PC-3 (cell line): Measurements from ENCODE around the gene BICDL2. TPM values are rescaled to one million over a fixed set of nuclear protein-coding genes. Genes with fewer than 3 reads are reported as not detected.

Source experiments
- ATAC-seq: fragments of 200-7000 bp; cut with Tn5 transposase; 2 replicates; pipeline ENCODE4 v1.9.1; 2020; ENCODE audit warnings: mild to moderate bottlenecking, moderate library complexity
- BruUV-seq: library from RNA; stranded (reverse); fragments of 400-500 nt; replicated peaks from 2 replicates; lab custom pipeline; 2021; lab: Mats Ljungman, UMichigan
- CTCF ChIA-PET: fragments of 300-600 bp; sonication (Branson Sonifier 250); formaldehyde crosslinking; loops from one replicate; lab custom pipeline; 2022; ENCODE audit warnings: antibody characterized with exemption; lab: Charles Lee
- POLR2A ChIA-PET: fragments of 300-600 bp; sonication (Branson Sonifier 250); formaldehyde crosslinking; loops from one replicate; lab custom pipeline; 2022; ENCODE audit warnings: antibody characterized with exemption; ENCODE audit not compliant: unreplicated experiment; lab: Charles Lee
- DNase-seq: peaks from one replicate; pipeline ENCODE4 v3.0.0-alpha.2; 2015
- H2AFZ ChIP-seq: fragments of 300-600 bp; sonication (generic); 2 replicates; pipeline ENCODE4 v1.6.0; 2016; ENCODE audit warnings: antibody characterized with exemption, low read length
- H3F3A ChIP-seq: fragments of 300-600 bp; sonication (generic); one replicate; pipeline ENCODE4 v1.6.0; 2017; ENCODE audit warnings: antibody characterized with exemption, low read length, control low read depth, mild to moderate bottlenecking; ENCODE audit not compliant: unreplicated experiment
- H3K27ac ChIP-seq: fragments of 300-600 bp; sonication (generic); 2 replicates; pipeline ENCODE4 v1.5.1; 2016; ENCODE audit warnings: mild to moderate bottlenecking, low read length
- H3K27me3 ChIP-seq: fragments of 300-600 bp; sonication (generic); 2 replicates; pipeline ENCODE4 v1.6.1; 2016; ENCODE audit warnings: low read length, mixed read lengths
- H3K36me3 ChIP-seq: fragments of 300-600 bp; sonication (generic); 2 replicates; pipeline ENCODE4 v1.6.1; 2016; ENCODE audit warnings: low read depth, mixed run types, low read length, mixed read lengths
- H3K4me1 ChIP-seq: fragments of 300-600 bp; sonication (generic); 2 replicates; pipeline ENCODE4 v1.5.1; 2016; ENCODE audit warnings: low read length; ENCODE audit not compliant: insufficient read depth
- H3K4me2 ChIP-seq: fragments of 300-600 bp; sonication (generic); 2 replicates; pipeline ENCODE4 v1.6.0; 2016; ENCODE audit warnings: low read length
- H3K4me3 ChIP-seq: fragments of 300-600 bp; sonication (generic); 2 replicates; pipeline ENCODE4 v1.5.1; 2016; ENCODE audit warnings: mild to moderate bottlenecking, low read length, mixed read lengths
- H3K79me2 ChIP-seq: fragments of 300-600 bp; sonication (generic); 2 replicates; pipeline ENCODE4 v1.6.1; 2017; ENCODE audit warnings: low read length, mixed read lengths
- H3K9ac ChIP-seq: fragments of 300-600 bp; sonication (generic); 2 replicates; pipeline ENCODE4 v1.6.0; 2016; ENCODE audit warnings: mild to moderate bottlenecking, low read length
- H3K9me2 ChIP-seq: fragments of 300-600 bp; sonication (generic); replicated peaks from 2 replicates; pipeline ENCODE4 v1.6.1; 2016; ENCODE audit warnings: mixed run types, low read length, mixed read lengths
- H3K9me3 ChIP-seq: fragments of 300-600 bp; sonication (generic); 2 replicates; pipeline ENCODE4 v1.6.1; 2016; ENCODE audit warnings: low read length, mixed read lengths
- H4K20me1 ChIP-seq: fragments of 300-600 bp; sonication (generic); 2 replicates; pipeline ENCODE4 v1.6.1; 2016; ENCODE audit warnings: low read length, mixed read lengths
- CTCF ChIP-seq: fragments of 300-600 bp; sonication (generic); conservative IDR thresholded peaks from 2 replicates; pipeline ENCODE4 v1.5.1; 2017; ENCODE audit warnings: antibody characterized with exemption, low read depth, mild to moderate bottlenecking, low read length
- EZH2 ChIP-seq: fragments of 300-600 bp; sonication (generic); IDR thresholded peaks from one replicate; pipeline ENCODE4 v1.6.1; 2017; ENCODE audit warnings: antibody characterized with exemption, mild to moderate bottlenecking, low read length; ENCODE audit not compliant: unreplicated experiment
- EZH2phosphoT487 ChIP-seq: fragments of 300-600 bp; sonication (generic); IDR thresholded peaks from 2 replicates; pipeline ENCODE4 v1.6.1; 2018; ENCODE audit warnings: mild to moderate bottlenecking, antibody characterized with exemption, low read length, borderline replicate concordance
- intact Hi-C: fragments of 100-400 bp; cut with micrococcal nuclease; formaldehyde crosslinking; loops from 2 replicates; pipeline ENCODE4 v1.9.0; 2023
- total RNA-seq: library from RNA; depleted of rRNA; stranded (reverse); fragments of >200 nt; gene quantifications from 2 replicates; pipeline ENCODE4 v1.2.3, GENCODE V29; 2014

The BICDL2 gene
- total RNA-seq, 1 experiment from 2014 or later = 16.3 TPM

DNA sequence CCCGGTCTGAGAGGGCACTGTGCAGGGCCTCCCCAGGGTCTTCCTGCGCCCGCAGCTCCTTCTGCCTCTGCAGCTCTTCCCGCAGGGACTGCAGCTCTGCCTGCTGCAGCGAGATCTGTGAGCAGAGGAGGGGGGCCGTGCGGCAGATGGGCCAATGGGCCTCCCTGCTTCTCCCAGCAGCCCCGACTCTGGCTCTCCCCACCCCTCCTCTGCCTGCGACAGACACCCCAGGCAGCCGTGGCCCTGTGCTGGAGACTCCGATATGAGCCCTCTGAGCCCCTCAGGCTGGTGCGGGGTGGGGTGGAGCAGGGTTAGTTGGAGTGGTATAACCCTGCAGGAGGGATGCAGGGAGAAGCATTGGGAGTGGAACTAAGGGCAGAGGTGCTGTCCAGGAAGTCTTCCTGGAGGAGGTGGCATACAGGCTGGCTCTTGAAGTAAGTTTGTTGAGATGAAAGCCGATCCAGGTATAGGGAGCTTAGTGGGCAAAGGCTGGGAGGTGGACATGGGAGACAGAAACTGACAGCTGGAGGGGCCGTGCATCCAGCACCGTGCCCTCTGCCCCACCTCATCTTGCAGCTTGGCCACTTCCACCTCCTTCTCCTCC, 7.9 kb downstream of the BICDL2 start:
- Histone ChIP-seq H3K9me2 (no peaks in the 10 kb centered on the region), H3K79me2 (no peaks in the 10 kb centered on the region), H3K27me3 (no peaks in the 10 kb centered on the region), H4K20me1 (no peaks in the 10 kb centered on the region), H3K36me3 (no peaks in the 10 kb centered on the region), H3K4me1 (peaks cover 21% of the 10 kb centered on the region), H3K9me3 (no peaks in the 10 kb centered on the region), H3K27ac (no peak overlapping the region), H3K9ac (no peak overlapping the region), H2AFZ (no peak overlapping the region), H3K4me3 (no peak overlapping the region), H3F3A (no peaks in the 10 kb centered on the region), H3K4me2 (peak overlapping the region; percentile 19; the same call in 1 of the 2 replicates)
- ChIA-PET CTCF (interaction anchor here (0.6 to 1.2 kb wide), 6 partner anchors 23 to 1898 kb away, joined by 3 to 14 read pairs (median 6); no protein-coding TSS in a partner anchor), POLR2A (interaction anchor here (1.2 kb wide), 1 partner anchor 9 kb away, joined by 11 read pairs; the partner anchor contains the start of gene TNFRSF12A)
- DNase-seq = no peak
- TF ChIP-seq EZH2phosphoT487 (no peak), EZH2 (no peak), CTCF (no peak)
- intact Hi-C loops = loop anchor here (2.0 kb wide), 1 partner anchor 24 kb away; no protein-coding TSS in a partner anchor
- ATAC-seq = no peak
- no TSS peak for BruUV-seq

DNA sequence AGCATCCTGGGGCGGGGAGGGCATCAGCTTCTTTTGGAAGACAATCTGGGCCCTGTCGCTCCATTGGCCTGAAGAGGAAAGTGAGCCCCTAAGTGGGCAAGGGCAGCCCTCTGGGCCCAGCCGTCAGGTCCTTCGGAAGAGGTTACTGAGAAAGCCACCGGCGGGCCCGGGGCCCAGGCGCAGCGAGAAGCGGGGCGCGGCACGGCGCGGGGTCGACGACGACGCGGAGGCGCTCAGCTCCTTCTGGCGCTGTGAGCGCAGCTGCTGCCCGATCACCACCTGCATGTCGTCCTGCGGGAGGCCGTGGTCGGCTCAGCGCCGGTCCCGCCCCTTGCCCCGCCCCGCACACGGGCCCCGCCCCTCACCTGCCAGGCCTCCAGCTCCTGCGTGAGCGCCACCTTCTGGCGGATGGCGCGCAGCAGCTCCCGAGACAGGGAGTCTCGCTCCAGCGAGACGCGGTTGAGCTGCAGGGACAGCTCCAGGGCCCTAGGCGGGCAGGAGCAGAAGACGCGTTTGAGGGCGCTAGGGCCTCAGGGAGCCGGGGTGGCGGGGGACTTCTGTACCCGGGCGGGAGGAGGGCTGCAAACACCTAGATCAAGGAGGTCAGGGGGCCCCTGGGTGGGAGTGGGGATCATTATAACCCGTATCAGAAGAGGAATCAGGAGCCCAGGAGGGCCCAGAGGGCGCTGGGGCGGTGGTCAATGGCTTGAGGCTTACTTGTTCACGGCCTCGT, 8.6 kb downstream of the BICDL2 start:
- Histone ChIP-seq H3K79me2 (no peaks in the 10 kb centered on the region), H3K9ac (no peak overlapping the region), H3K27ac (no peak overlapping the region), H4K20me1 (no peaks in the 10 kb centered on the region), H3F3A (no peaks in the 10 kb centered on the region), H3K4me2 (peak overlapping the region; percentile 68), H3K4me3 (peak overlapping the region; percentile 37; the same call in 1 of the 2 replicates), H2AFZ (no peak overlapping the region), H3K9me2 (no peaks in the 10 kb centered on the region), H3K9me3 (no peaks in the 10 kb centered on the region), H3K27me3 (no peaks in the 10 kb centered on the region), H3K36me3 (no peaks in the 10 kb centered on the region), H3K4me1 (peaks cover 27% of the 10 kb centered on the region)
- POLR2A ChIA-PET = interaction anchor here (0.5 to 1.2 kb wide), 3 partner anchors 8 to 134 kb away, joined by 3 to 11 read pairs (median 8); partner anchors contain the start of gene TNFRSF12A
- intact Hi-C loops = loop anchor here (2.0 kb wide), 1 partner anchor 23 kb away; no protein-coding TSS in a partner anchor
- DNase-seq (peak; percentile 90), ATAC-seq (peak; percentile 29)
- peak; percentile 54 for TF ChIP-seq CTCF
- no peak for TF ChIP-seq EZH2
- BruUV-seq = no TSS peak
- CTCF ChIA-PET = interaction anchor here (0.6 to 1.2 kb wide), 9 partner anchors 8 to 1899 kb away, joined by 3 to 14 read pairs (median 3); partner anchors contain the start of gene TNFRSF12A
